Progenitor cell of endocrine pancreas (in vitro differentiated cells): Measurements from ENCODE around the gene RAD51B. TPM values are rescaled to one million over a fixed set of nuclear protein-coding genes. Genes with fewer than 3 reads are reported as not detected.
"Not testable (repeated sequence)": the region's sequence is repeated elsewhere in the genome, so short reads cannot be mapped to it uniquely, and the experiment has no call there.

Source experiments
- DNase-seq: peaks from one replicate; pipeline ENCODE4 v3.0.0; 2021; ENCODE audit warnings: low spot score; ENCODE audit not compliant: unreplicated experiment
- H3K27ac Mint-ChIP-seq: 2 replicates; pipeline ENCODE4 v1.8.0; 2021; ENCODE audit warnings: mild to moderate bottlenecking, moderate library complexity, mixed read lengths
- H3K27me3 Mint-ChIP-seq: 2 replicates; pipeline ENCODE4 v1.8.0; 2021; ENCODE audit warnings: mixed read lengths
- H3K36me3 Mint-ChIP-seq: 2 replicates; pipeline ENCODE4 v1.8.0; 2022; ENCODE audit warnings: mixed read lengths; ENCODE audit not compliant: insufficient read depth
- H3K4me1 Mint-ChIP-seq: 2 replicates; pipeline ENCODE4 v1.8.0; 2021; ENCODE audit warnings: low read depth, mixed read lengths
- H3K4me3 Mint-ChIP-seq: 2 replicates; pipeline ENCODE4 v1.8.0; 2021; ENCODE audit warnings: low read depth, mild to moderate bottlenecking, moderate library complexity, mixed read lengths
- H3K9me3 Mint-ChIP-seq: 2 replicates; pipeline ENCODE4 v1.8.0; 2021; ENCODE audit warnings: low read depth, mixed read lengths
- total RNA-seq: library from RNA; stranded (reverse); gene quantifications from 2 replicates; pipeline ENCODE4 v1.2.1, GENCODE V29; 2021
- TF ChIP-seq, protein P1 (sequence below): fragments of 200-600 bp; sonication (generic); IDR thresholded peaks from one replicate; pipeline ENCODE4 v1.5.0; 2021; ENCODE audit warnings: antibody characterized with exemption, mild to moderate bottlenecking; ENCODE audit not compliant: unreplicated experiment

Gene RAD51B
- total RNA-seq, 1 donor from 2014 or later: 24.7 TPM

DNA sequence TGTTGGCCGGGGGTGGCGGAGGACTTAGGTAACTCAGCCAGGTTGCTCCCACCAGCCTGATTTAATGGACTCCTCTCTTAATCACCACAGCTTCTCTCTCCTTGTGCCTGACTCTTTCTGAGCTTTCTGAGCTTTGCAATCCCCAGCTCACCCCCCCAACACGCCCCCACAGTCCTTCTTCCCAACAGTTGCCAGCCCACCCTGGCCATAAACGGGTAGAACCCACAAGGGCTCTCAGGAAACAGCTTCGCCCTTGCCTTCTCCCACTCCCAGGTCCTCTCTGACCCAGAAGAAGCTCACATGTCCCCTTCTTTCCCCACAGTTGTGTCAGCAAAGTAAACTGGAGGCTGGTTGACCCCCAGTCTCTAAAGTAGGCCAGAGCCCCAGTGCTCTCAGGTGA lies 940.4 kb downstream of the RAD51B start:
- Mint-ChIP-seq H3K27ac (peak overlapping the region; percentile 47), H3K4me3 (no peak overlapping the region), H3K9me3 (no peaks in the 10 kb centered on the region), H3K27me3 (no peaks in the 10 kb centered on the region), H3K4me1 (peaks cover 64% of the 10 kb centered on the region), H3K36me3 (no peaks in the 10 kb centered on the region)
- DNase-seq: no peak
- TF ChIP-seq, protein P1, sequence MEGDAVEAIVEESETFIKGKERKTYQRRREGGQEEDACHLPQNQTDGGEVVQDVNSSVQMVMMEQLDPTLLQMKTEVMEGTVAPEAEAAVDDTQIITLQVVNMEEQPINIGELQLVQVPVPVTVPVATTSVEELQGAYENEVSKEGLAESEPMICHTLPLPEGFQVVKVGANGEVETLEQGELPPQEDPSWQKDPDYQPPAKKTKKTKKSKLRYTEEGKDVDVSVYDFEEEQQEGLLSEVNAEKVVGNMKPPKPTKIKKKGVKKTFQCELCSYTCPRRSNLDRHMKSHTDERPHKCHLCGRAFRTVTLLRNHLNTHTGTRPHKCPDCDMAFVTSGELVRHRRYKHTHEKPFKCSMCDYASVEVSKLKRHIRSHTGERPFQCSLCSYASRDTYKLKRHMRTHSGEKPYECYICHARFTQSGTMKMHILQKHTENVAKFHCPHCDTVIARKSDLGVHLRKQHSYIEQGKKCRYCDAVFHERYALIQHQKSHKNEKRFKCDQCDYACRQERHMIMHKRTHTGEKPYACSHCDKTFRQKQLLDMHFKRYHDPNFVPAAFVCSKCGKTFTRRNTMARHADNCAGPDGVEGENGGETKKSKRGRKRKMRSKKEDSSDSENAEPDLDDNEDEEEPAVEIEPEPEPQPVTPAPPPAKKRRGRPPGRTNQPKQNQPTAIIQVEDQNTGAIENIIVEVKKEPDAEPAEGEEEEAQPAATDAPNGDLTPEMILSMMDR: no peak

DNA sequence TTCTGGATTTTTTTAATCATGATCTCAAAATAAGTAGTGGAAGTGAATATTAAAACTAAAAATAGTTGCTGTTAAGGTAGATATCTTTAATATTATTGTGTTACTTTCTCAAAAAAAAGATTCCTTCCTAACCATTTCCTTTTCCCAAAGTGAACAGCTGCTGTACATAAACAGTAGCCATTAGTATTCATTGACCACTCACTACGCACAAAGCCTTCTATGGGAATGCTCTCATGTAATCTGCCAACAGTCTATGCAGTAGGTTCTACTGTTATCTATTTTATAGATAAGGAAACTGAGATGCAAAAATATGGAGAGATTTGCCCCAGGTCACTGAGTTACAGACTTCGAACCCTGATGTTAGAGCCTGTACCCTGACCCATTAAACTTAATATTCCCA lies 941.2 kb downstream of the RAD51B start:
- Mint-ChIP-seq H3K4me3 (no peak overlapping the region), H3K9me3 (no peaks in the 10 kb centered on the region), H3K4me1 (peaks cover 56% of the 10 kb centered on the region), H3K36me3 (no peaks in the 10 kb centered on the region), H3K27ac (no peak overlapping the region), H3K27me3 (no peaks in the 10 kb centered on the region)
- TF ChIP-seq, protein P1: no peak
- no peak for DNase-seq

DNA sequence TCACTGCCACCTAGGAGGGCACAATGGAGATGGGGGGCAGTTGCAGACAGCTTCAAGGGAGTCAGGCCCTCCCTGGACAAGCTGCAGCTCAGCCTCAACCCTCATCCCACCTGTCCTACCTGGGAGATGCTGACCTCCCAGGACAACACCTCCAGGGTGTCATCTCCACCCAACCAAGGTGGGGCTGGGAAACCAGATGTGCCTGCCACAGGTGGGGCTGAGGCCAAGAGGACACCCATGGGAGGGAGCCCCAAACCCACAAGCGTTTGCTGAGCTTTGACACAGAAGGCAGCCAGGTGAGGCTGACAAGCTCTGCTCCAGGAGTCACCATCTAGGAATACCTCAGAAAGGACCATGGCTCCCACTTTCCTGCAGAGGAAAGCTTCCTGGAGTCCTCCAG lies 941.8 kb downstream of the RAD51B start:
- no peaks in the 10 kb centered on the region for H3K27me3 Mint-ChIP-seq
- H3K36me3 Mint-ChIP-seq: no peaks in the 10 kb centered on the region
- TF ChIP-seq, protein P1: no peak
- DNase-seq: no peak
- H3K27ac Mint-ChIP-seq: no peak overlapping the region
- H3K4me1 Mint-ChIP-seq: peaks cover 51% of the 10 kb centered on the region
- H3K4me3 Mint-ChIP-seq: no peak overlapping the region
- H3K9me3 Mint-ChIP-seq: no peaks in the 10 kb centered on the region

DNA sequence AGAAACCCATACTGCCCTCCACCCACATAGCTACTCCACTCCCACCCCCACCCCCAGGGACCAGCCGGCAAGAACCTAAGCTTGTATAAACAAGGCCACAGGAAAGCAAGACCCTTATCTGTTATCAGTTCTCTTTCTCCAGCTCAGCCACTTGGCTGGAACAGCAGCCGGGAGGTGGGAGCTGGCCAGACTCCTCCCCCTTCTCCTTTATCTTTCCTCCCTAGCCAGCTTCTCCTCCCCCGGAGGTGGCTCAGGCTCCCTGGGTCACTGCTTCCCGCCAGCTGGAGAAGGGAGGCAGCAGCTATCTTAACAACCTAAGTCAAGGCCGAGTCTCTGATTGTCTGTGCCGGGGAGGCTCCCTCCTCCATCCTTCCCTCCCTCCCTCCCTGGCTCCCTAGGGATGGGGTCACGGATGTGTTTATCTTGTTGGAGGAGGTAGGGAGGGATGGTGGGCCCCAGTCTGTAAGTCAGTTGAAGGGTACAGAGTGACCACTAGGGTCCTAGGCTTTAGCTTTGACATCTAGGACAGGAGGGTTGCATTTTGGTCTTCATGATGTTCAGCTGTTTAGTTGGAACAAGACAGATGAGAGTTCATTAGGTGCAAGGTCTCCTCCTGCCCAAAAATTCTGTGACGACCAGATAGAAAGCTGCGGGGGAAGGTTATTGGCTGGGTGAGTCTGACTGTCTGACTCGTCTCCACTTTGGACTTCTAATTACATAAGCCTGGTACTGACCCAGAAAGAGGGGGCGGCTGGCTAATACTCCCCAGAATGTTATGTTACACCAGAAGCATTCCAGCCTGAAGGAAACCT lies 943.6 kb downstream of the RAD51B start:
- Mint-ChIP-seq H3K27ac (peak overlapping the region; percentile 87), H3K4me1 (peaks cover 34% of the 10 kb centered on the region), H3K4me3 (no peak overlapping the region), H3K36me3 (no peaks in the 10 kb centered on the region), H3K27me3 (no peaks in the 10 kb centered on the region), H3K9me3 (no peaks in the 10 kb centered on the region)
- TF ChIP-seq, protein P1: no peak
- peak; percentile 30 for DNase-seq

DNA sequence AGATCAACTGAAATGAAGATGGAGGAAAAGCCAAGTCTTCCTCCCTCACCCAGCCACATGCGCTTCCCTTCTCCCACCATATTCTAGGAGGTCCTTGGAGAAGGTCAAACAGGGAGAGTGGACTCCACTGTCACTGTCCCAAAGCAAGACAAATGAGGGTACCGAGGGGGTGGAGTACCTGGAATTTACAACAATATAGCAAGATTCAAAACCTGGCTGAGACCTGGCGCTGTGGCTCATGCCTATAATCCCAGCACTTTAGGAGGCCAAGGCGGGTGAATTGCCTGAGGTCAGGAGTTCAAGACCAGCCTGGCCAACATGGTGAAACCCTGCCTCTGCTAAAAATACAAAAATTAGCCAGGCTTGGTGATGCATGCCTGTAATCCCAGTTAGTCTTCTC lies 944.3 kb downstream of the RAD51B start:
- H3K27me3 Mint-ChIP-seq: not testable (repeated sequence)

More for the DNA sequence above, 944.3 kb downstream of the RAD51B start:
- peaks cover 28% of the 10 kb centered on the region for H3K4me1 Mint-ChIP-seq
- not testable (repeated sequence) for H3K36me3 Mint-ChIP-seq, H3K4me3 Mint-ChIP-seq, H3K9me3 Mint-ChIP-seq, H3K27ac Mint-ChIP-seq, DNase-seq
